Karpas-422 (cell line): ENCODE measurements around the gene PLA2G4A. TPM values are rescaled to one million over a fixed set of nuclear protein-coding genes. Genes with fewer than 3 reads are reported as not detected.
A peak's percentile ranks its signal among the peaks of the same experiment; 100 is the strongest.

Experiments
- DNase-seq: peaks from one replicate; pipeline ENCODE4 v3.0.0-alpha.2; 2015
- H2AFZ ChIP-seq: fragments of 200-600 bp; sonication (generic); 2 replicates; pipeline ENCODE4 v1.6.1; 2014; ENCODE audit warnings: antibody characterized with exemption, low read length, mixed read lengths
- H3K27ac ChIP-seq: fragments of 200-600 bp; sonication (generic); 2 replicates; pipeline ENCODE4 v1.5.1; 2014; ENCODE audit warnings: mild to moderate bottlenecking, low read length, moderate library complexity
- H3K27me3 ChIP-seq: fragments of 200-600 bp; sonication (generic); 2 replicates; pipeline ENCODE4 v1.6.1; 2014; ENCODE audit warnings: low read length, mixed read lengths
- H3K36me3 ChIP-seq: fragments of 200-600 bp; sonication (generic); 2 replicates; pipeline ENCODE4 v1.6.1; 2014; ENCODE audit warnings: low read length, mixed read lengths; ENCODE audit not compliant: insufficient read depth
- H3K4me1 ChIP-seq: fragments of 200-600 bp; sonication (generic); 2 replicates; pipeline ENCODE4 v1.6.1; 2014; ENCODE audit warnings: mild to moderate bottlenecking, low read length, mixed read lengths
- H3K4me2 ChIP-seq: fragments of 200-600 bp; sonication (generic); 2 replicates; pipeline ENCODE4 v1.6.1; 2014; ENCODE audit warnings: low read length, low read depth, mild to moderate bottlenecking; ENCODE audit not compliant: poor library complexity, severe bottlenecking
- H3K4me3 ChIP-seq: fragments of 200-600 bp; sonication (generic); 2 replicates; pipeline ENCODE4 v1.5.1; 2014; ENCODE audit warnings: mild to moderate bottlenecking, antibody characterized with exemption, low read length, mixed read lengths
- H3K79me2 ChIP-seq: fragments of 200-600 bp; sonication (generic); 2 replicates; pipeline ENCODE4 v1.6.1; 2014; ENCODE audit warnings: mild to moderate bottlenecking, low read length, mixed read lengths
- H3K9ac ChIP-seq: fragments of 200-600 bp; sonication (generic); 2 replicates; pipeline ENCODE4 v1.6.0; 2014; ENCODE audit warnings: low read length
- H3K9me2 ChIP-seq: fragments of 200-600 bp; sonication (generic), shearing (Covaris generic); replicated peaks from 2 replicates; pipeline ENCODE4 v1.6.0; 2014; ENCODE audit warnings: mild to moderate bottlenecking, low read length, moderate library complexity; ENCODE audit not compliant: insufficient read depth
- H3K9me3 ChIP-seq: fragments of 300-700, 200-600 bp; sonication (generic); 2 replicates; pipeline ENCODE4 v1.6.1; 2014; ENCODE audit warnings: low read length, mixed read lengths
- H4K20me1 ChIP-seq: fragments of 200-600 bp; sonication (generic); 2 replicates; pipeline ENCODE4 v1.6.1; 2014; ENCODE audit warnings: mild to moderate bottlenecking, antibody characterized with exemption, low read length, low read depth; ENCODE audit not compliant: insufficient read depth
- total RNA-seq: library from RNA; depleted of rRNA; stranded (reverse); fragments of >200 nt; shearing (Covaris generic); gene quantifications from 2 replicates; pipeline ENCODE4 v1.2.3, GENCODE V29; 2014; ENCODE audit warnings: low replicate concordance; rRNA removed

Gene PLA2G4A
- not detected in 2 replicates for total RNA-seq

DNA sequence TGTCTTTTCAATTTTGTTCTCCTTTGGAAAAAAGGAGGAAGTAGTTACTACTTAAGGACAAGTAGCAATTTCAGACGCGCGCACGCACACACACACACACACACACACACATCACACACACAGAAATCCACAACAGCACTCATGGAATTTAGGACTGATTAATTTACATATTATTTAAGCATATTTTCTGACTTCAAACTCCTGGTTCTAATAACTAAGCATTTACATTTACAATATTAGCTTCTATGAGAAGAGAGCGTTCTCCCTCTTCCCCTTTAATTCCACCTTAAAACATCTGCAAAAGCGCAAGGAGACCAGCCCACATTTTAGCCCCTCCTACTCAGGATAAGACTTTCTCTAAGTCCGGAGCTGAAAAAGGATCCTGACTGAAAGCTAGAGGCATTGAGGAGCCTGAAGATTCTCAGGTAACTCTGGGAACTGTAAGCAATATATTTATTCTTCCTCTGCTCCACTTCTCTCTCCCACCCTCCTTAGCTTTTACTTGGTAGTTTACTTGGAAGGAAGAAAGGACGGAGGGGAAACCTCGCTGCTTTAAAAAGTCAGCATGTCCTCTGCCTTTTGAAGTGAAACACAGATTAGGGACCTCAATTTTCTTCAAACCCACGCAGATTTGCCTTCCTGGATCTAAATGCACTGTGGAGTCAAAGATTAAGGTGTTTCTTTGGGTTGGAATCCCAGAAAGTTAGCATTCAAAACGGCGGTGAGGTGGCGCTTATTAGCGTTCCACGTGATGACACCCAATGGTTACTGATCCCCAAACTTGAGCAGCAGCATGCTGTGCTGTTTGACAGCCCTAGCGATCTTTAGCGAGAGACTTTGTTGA is at the start of gene PLA2G4A:
Gene PLA2G4A, plus strand, starts transcription at position 339 of the 844 bp plus-strand sequence. CDS start 25,406 bp downstream, outside the sequence.
- no peaks in the 10 kb centered on the region for H4K20me1 ChIP-seq
- no peaks in the 10 kb centered on the region for H3K36me3 ChIP-seq
- DNase-seq: no peak
- H3K9me3 ChIP-seq: no peaks in the 10 kb centered on the region
- H3K4me2 ChIP-seq: no peak within 1 kb of the TSS
- H3K4me3 ChIP-seq: no peak within 1 kb of the TSS
- no peaks in the 10 kb centered on the region for H3K79me2 ChIP-seq
- no peaks in the 10 kb centered on the region for H3K9me2 ChIP-seq
- no peak within 1 kb of the TSS for H3K27ac ChIP-seq
- H2AFZ ChIP-seq: no peak within 1 kb of the TSS
- no peaks in the 10 kb centered on the region for H3K4me1 ChIP-seq
- no peaks in the 10 kb centered on the region for H3K27me3 ChIP-seq
- H3K9ac ChIP-seq: no peak within 1 kb of the TSS

DNA sequence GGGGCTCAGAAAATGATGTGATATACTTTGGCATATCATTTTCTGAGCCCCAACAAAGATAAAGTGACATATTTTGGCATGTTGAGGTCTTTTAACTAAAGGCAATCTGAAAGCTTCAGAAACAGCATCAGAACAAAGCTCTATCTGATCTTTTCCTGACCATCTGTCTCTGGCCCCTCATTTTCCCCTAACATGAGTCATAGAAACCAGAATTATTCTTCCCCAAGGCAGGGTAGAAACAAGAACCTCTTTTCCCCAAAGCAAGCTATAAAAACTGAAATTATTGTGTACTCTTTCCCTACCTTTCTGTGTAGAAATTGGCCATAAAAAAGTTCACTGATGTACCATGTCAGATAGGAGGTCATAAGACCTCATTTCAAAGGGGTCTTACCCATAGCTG is 48.7 kb upstream of the PLA2G4A start:
- Histone ChIP-seq H3K4me3 (no peak overlapping the region), H3K4me1 (no peaks in the 10 kb centered on the region), H4K20me1 (no peaks in the 10 kb centered on the region), H3K36me3 (no peaks in the 10 kb centered on the region), H2AFZ (no peak overlapping the region), H3K9me2 (no peaks in the 10 kb centered on the region), H3K27me3 (no peaks in the 10 kb centered on the region), H3K79me2 (no peaks in the 10 kb centered on the region), H3K27ac (no peak overlapping the region), H3K4me2 (no peak overlapping the region), H3K9me3 (no peaks in the 10 kb centered on the region), H3K9ac (no peak overlapping the region)
- no peak for DNase-seq

DNA sequence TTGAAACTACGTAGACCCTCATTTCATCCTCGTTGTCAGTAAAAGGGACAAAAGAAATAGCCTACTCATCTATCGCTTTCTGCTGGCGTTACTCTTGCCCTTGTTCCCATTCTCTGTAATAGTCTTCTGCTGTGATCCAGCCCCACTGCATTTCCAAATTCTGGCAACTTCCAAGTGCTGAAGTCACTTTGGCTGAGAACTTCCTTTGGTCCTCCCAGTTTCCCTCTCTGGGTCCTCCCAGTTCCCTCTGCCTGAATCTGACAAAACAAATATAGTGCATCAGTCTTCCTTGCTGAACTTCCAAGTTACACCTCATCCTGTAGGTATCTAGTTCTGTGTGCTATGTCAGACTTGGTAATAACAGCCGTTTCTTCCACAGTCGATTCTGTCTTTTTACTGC is 47.0 kb upstream of the PLA2G4A start:
- no peak for DNase-seq
- H3K79me2 ChIP-seq: no peaks in the 10 kb centered on the region
- H3K4me3 ChIP-seq: no peak overlapping the region
- H3K4me1 ChIP-seq: no peaks in the 10 kb centered on the region
- no peaks in the 10 kb centered on the region for H4K20me1 ChIP-seq
- no peaks in the 10 kb centered on the region for H3K27me3 ChIP-seq
- H3K36me3 ChIP-seq: no peaks in the 10 kb centered on the region
- no peak overlapping the region for H3K27ac ChIP-seq
- H3K9ac ChIP-seq: no peak overlapping the region
- no peak overlapping the region for H3K4me2 ChIP-seq
- H3K9me2 ChIP-seq: no peaks in the 10 kb centered on the region
- H3K9me3 ChIP-seq: no peaks in the 10 kb centered on the region
- H2AFZ ChIP-seq: no peak overlapping the region

DNA sequence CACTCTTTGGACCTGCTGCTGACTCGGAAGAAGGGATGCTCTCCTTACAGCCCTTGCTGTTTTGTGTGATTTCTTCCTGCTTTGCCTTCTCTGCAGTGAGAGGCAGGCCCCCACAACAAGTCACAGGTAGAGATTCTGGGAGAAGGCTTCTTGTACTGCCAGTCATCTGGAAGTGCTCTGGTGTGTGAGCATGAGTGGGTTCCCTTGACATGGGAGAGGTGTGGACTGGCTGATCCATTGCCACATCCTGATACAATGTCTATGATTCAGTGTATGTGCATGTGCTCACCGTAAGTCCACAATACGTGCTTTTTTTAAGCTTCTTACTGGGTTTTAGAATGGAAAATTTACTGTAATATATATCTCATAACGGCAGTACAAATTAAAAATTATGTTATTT is 46.0 kb upstream of the PLA2G4A start:
- no peaks in the 10 kb centered on the region for H3K9me3 ChIP-seq
- DNase-seq: peak; percentile 6
- no peaks in the 10 kb centered on the region for H3K79me2 ChIP-seq
- H3K9ac ChIP-seq: no peak overlapping the region
- H3K27me3 ChIP-seq: no peaks in the 10 kb centered on the region
- H3K4me3 ChIP-seq: no peak overlapping the region
- no peaks in the 10 kb centered on the region for H3K9me2 ChIP-seq
- no peaks in the 10 kb centered on the region for H3K4me1 ChIP-seq
- no peak overlapping the region for H3K27ac ChIP-seq
- H3K36me3 ChIP-seq: no peaks in the 10 kb centered on the region
- H4K20me1 ChIP-seq: no peaks in the 10 kb centered on the region
- no peak overlapping the region for H2AFZ ChIP-seq
- H3K4me2 ChIP-seq: no peak overlapping the region

DNA sequence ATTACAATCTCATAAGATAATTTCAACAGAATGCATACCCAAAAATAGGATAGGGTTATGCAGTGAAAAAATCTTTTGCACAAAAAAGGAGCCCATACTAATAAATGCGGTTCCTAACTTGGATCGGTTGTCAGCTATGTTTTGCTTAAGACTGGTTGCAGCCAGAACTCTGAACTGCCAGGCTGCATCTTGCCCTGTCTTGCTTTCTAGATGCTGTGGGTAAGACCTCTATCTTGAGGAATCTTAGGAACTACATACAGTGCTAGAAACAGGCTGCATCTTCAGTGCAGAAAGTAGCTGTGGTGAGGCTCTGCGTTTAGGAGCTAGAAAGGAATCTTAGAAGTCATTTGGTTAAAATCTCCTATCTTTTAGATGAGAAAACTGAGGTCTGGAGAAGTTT is 45.6 kb upstream of the PLA2G4A start:
- Histone ChIP-seq H3K27ac (no peak overlapping the region), H2AFZ (no peak overlapping the region), H3K27me3 (no peaks in the 10 kb centered on the region), H3K4me3 (no peak overlapping the region), H3K9me3 (no peaks in the 10 kb centered on the region), H3K36me3 (no peaks in the 10 kb centered on the region), H3K9ac (no peak overlapping the region), H3K79me2 (no peaks in the 10 kb centered on the region), H4K20me1 (no peaks in the 10 kb centered on the region), H3K9me2 (no peaks in the 10 kb centered on the region), H3K4me1 (no peaks in the 10 kb centered on the region), H3K4me2 (no peak overlapping the region)
- DNase-seq: no peak

DNA sequence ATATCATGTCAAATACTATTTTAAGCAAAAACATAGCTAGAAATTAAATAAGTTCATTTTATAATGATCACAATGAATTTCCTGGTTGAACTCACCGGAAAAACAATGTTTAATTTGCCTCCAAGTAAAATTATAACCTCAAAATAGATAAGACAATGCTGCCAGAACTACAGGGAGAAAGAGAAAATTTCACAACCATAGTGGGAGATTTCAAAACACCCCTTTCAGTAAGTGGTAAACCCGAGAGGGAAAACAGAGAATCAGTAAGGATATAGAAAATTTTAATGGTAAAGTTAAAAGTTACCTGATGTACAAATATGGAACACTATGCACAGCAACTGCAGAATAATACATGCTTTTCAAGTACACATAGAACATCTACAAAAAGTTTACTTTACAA is 43.2 kb upstream of the PLA2G4A start:
- no peaks in the 10 kb centered on the region for H3K9me3 ChIP-seq
- no peaks in the 10 kb centered on the region for H3K4me1 ChIP-seq
- H4K20me1 ChIP-seq: no peaks in the 10 kb centered on the region
- no peaks in the 10 kb centered on the region for H3K79me2 ChIP-seq
- DNase-seq: peak; percentile 16
- no peak overlapping the region for H3K4me3 ChIP-seq
- no peaks in the 10 kb centered on the region for H3K36me3 ChIP-seq
- H3K27me3 ChIP-seq: no peaks in the 10 kb centered on the region
- no peak overlapping the region for H2AFZ ChIP-seq
- H3K9me2 ChIP-seq: no peaks in the 10 kb centered on the region
- H3K9ac ChIP-seq: no peak overlapping the region
- no peak overlapping the region for H3K27ac ChIP-seq
- H3K4me2 ChIP-seq: no peak overlapping the region

DNA sequence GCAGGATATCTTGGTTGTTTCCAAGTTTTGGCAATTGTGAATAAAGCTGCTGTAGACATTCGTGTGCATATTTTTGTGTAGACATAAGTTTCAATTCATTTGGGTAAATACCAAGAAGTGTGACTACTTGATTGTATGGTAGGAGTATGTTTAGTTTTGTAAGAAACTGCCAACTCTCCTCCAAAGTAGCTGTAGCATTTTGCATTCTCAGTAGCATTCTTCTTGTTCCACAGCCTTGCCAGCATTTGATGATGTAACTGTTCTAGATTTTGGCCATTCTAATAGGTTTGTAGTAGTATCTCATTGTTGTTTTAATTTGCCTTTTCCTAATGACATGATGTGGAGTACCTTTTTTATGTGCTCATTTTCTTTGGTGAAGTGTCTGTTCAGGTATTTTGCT is 38.6 kb upstream of the PLA2G4A start:
- Histone ChIP-seq H3K4me2 (no peak overlapping the region), H2AFZ (no peak overlapping the region), H3K9me2 (no peaks in the 10 kb centered on the region), H3K9ac (no peak overlapping the region), H4K20me1 (no peaks in the 10 kb centered on the region), H3K27ac (no peak overlapping the region), H3K4me3 (no peak overlapping the region), H3K79me2 (no peaks in the 10 kb centered on the region), H3K4me1 (no peaks in the 10 kb centered on the region), H3K9me3 (no peaks in the 10 kb centered on the region), H3K36me3 (no peaks in the 10 kb centered on the region), H3K27me3 (no peaks in the 10 kb centered on the region)
- DNase-seq: peak; percentile 1

DNA sequence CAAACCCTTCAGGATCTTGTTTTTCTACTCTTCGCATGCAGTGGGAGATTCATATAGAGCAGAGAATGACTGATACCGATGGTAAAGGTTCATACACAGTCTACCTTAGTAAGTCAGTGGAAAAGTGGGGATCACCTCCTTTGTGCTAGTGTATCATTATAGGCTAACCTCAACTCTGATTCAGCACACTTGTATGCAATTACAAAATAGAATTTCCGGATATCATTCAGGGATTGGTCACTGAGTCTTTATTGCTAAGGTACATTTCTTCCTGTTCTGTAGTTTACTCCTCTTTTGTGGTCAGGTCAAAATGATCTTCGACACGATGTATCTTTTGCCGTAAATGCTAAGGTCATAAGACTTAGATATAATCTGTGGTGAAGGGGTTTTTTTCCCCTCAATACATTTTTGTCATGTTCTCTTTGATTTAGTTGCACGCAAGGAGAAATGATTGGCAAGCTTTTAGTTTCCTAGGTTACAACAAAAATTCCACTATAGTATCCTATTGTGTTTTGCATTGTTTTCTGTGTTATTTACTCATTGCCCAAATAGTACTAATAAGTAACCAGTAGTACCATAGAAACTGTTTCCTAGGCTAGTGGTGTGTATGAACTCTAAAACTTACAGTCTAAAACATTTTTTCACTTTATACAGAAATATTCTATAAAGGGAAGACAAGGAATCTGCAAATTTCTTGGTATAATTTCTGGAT is 35.7 kb upstream of the PLA2G4A start:
- Histone ChIP-seq H3K9me2 (no peaks in the 10 kb centered on the region), H3K4me1 (no peaks in the 10 kb centered on the region), H3K27me3 (no peaks in the 10 kb centered on the region), H3K4me2 (no peak overlapping the region), H3K36me3 (no peaks in the 10 kb centered on the region), H3K27ac (no peak overlapping the region), H4K20me1 (no peaks in the 10 kb centered on the region), H2AFZ (no peak overlapping the region), H3K9ac (no peak overlapping the region), H3K9me3 (no peaks in the 10 kb centered on the region), H3K4me3 (no peak overlapping the region), H3K79me2 (no peaks in the 10 kb centered on the region)
- DNase-seq: no peak
